BJ (cell line): ENCODE measurements around the gene CXCR1. TPM values are rescaled to one million over a fixed set of nuclear protein-coding genes. Genes with fewer than 3 reads are reported as not detected.

Experiments
- CTCF ChIA-PET: fragments of 350-600 bp; formaldehyde crosslinking; extraction: SDS; loops from one replicate; lab custom pipeline; 2021; ENCODE audit warnings: antibody characterized with exemption, inconsistent platforms; lab: Yijun Ruan, JAX
- POLR2A ChIA-PET: fragments of 300-600 bp; sonication (Branson Sonifier 250); formaldehyde crosslinking; extraction: SDS; loops from one replicate; lab custom pipeline; 2021; ENCODE audit warnings: antibody characterized with exemption; lab: Charles Lee
- DNase-seq: peaks from one replicate; pipeline ENCODE4 v3.0.0-alpha.2; 2011; ENCODE audit warnings: low read depth
- H3K27me3 ChIP-seq: 2 replicates; pipeline ENCODE4 v1.6.0; 2011; ENCODE audit warnings: low read length; ENCODE audit not compliant: control insufficient read depth, insufficient read depth
- H3K36me3 ChIP-seq: 2 replicates; pipeline ENCODE4 v1.5.1; 2011; ENCODE audit warnings: low read length; ENCODE audit not compliant: control insufficient read depth, insufficient read depth
- H3K4me3 ChIP-seq: 2 replicates; pipeline ENCODE4 v1.5.1; 2011; ENCODE audit warnings: low read depth, mild to moderate bottlenecking, control low read depth, low read length
- CTCF ChIP-seq: IDR thresholded peaks from 2 replicates; pipeline ENCODE4 v1.5.1; 2011; ENCODE audit warnings: low read depth, mild to moderate bottlenecking, control low read depth, inconsistent platforms, low read length, moderate library complexity; ENCODE audit not compliant: insufficient read depth
- polyA minus RNA-seq: library from RNA; depleted of rRNA, polyadenylated mRNA; stranded (reverse); fragments of >200 nt; gene quantifications from 2 replicates; pipeline ENCODE4 v1.2.3, GENCODE V29; 2011; rRNA and poly(A)+ RNA removed
- polyA plus RNA-seq: library from polyadenylated mRNA; depleted of rRNA; stranded (reverse); fragments of >200 nt; gene quantifications from 2 replicates; pipeline ENCODE4 v1.2.3, GENCODE V29; 2011; rRNA removed

The CXCR1 gene
- polyA plus RNA-seq (not detected in 2 replicates), polyA minus RNA-seq (not detected in 2 replicates)

GRCh38 chr2:218166791-218167190, at the start of gene CXCR1:
Gene CXCR1 (minus strand): TSS chr2:218166962. CDS start chr2:218165211, 1,751 bp downstream.
- Histone ChIP-seq H3K36me3 (no peaks in the 10 kb centered on the region), H3K4me3 (no peak within 1 kb of the TSS), H3K27me3 (peaks cover 25% of the 10 kb centered on the region)
- no peak for TF ChIP-seq CTCF
- ChIA-PET CTCF (interaction anchor here (0.6 to 2.9 kb wide), 2 partner anchors 15 to 317 kb away, joined by 4 to 7 read pairs; no protein-coding TSS in a partner anchor), POLR2A (no interaction called here)
- no peak for DNase-seq

- CTCF ChIA-PET: interaction anchor here (0.6 kb wide), 1 partner anchor 55 kb away, joined by 3 read pairs; no protein-coding TSS in a partner anchor
- no peak for DNase-seq
- H3K27me3 ChIP-seq: no peaks in the 10 kb centered on the region; the same call in 1 of the 2 replicates
- POLR2A ChIA-PET: interaction anchor here (0.6 kb wide), 1 partner anchor 1474 kb away, joined by 3 read pairs; no protein-coding TSS in a partner anchor
- TF ChIP-seq CTCF: no peak
- H3K36me3 ChIP-seq: no peaks in the 10 kb centered on the region
- H3K4me3 ChIP-seq: peak overlapping the region; percentile 98
Observed at GRCh38 chr2:218216336-218216673, 49.5 kb upstream of the CXCR1 start.

- TF ChIP-seq CTCF: no peak
- ChIA-PET CTCF (no interaction called here), POLR2A (no interaction called here)
- no peak for DNase-seq
- no peaks in the 10 kb centered on the region for H3K36me3 ChIP-seq
- no peak overlapping the region for H3K4me3 ChIP-seq
- no peaks in the 10 kb centered on the region; the same call in 1 of the 2 replicates for H3K27me3 ChIP-seq
Observed at GRCh38 chr2:218214116-218214515, 47.4 kb upstream of the CXCR1 start.

GRCh38 chr2:218209078-218209477, 42.3 kb upstream of the CXCR1 start:
- DNase-seq: no peak
- peaks cover 3% of the 10 kb centered on the region for H3K27me3 ChIP-seq
- ChIA-PET CTCF (interaction anchor here (1.2 kb wide), 1 partner anchor 28 kb away, joined by 3 read pairs; no protein-coding TSS in a partner anchor), POLR2A (no interaction called here)
- TF ChIP-seq CTCF: no peak
- no peaks in the 10 kb centered on the region for H3K36me3 ChIP-seq
- no peak overlapping the region for H3K4me3 ChIP-seq

- CTCF ChIA-PET: interaction anchor here (0.7 kb wide), 1 partner anchor 1316 kb away, joined by 4 read pairs; no protein-coding TSS in a partner anchor
Observed at GRCh38 chr2:218202266-218202665, 35.5 kb upstream of the CXCR1 start.

More at GRCh38 chr2:218202266-218202665, 35.5 kb upstream of the CXCR1 start:
- TF ChIP-seq CTCF: no peak
- H3K4me3 ChIP-seq: no peak overlapping the region
- H3K27me3 ChIP-seq: peaks cover 5% of the 10 kb centered on the region
- H3K36me3 ChIP-seq: no peaks in the 10 kb centered on the region
- DNase-seq: no peak
- POLR2A ChIA-PET: no interaction called here
